Gastrocnemius medialis (tissue), 4 donors: ENCODE measurements around the gene COL25A1.

Source experiments
- POLR2A ChIP-seq, 2 donors: fragments of 450-650 bp; IDR thresholded peaks; one replicate each; pipeline ENCODE4 v1.6.1; 2017; ENCODE audit warnings: antibody characterized with exemption in 2 of 2, mild to moderate bottlenecking in 2 of 2, moderate library complexity in 2 of 2
- TF ChIP-seq, protein P1 (sequence below), 5 experiments: fragments of 450-650 bp in 3 of 5; fragments of 200-600 bp in 2 of 5; sonication (generic) in 2 of 5; IDR thresholded peaks in 4 of 5; conservative IDR thresholded peaks in 1 of 5; 1 replicate in 4 of 5; 2 replicates in 1 of 5; pipeline ENCODE4 v1.5.1; 2016 to 2019; ENCODE audit warnings: antibody characterized with exemption in 5 of 5, mild to moderate bottlenecking in 3 of 5, moderate library complexity in 3 of 5

DNA sequence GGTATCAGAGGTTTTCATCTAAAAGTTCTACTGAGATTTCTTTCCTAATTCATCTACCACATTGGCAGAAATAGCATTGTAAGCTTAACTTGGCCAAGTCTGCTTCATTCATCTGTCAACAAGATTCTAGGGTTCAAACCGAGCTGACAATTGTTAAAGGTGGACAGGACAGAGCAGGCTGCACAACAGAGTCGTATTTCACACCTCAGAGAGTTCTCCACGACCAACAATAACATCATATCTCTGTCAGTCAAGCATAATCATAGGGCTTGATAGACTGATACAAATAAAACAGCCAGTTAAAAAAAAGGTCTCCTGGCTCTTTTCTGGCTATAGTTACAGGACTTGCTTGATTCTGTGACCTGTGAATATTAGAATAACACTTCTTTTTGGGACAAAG is 259.2 kb downstream of the COL25A1 start:
- TF ChIP-seq, protein P1, sequence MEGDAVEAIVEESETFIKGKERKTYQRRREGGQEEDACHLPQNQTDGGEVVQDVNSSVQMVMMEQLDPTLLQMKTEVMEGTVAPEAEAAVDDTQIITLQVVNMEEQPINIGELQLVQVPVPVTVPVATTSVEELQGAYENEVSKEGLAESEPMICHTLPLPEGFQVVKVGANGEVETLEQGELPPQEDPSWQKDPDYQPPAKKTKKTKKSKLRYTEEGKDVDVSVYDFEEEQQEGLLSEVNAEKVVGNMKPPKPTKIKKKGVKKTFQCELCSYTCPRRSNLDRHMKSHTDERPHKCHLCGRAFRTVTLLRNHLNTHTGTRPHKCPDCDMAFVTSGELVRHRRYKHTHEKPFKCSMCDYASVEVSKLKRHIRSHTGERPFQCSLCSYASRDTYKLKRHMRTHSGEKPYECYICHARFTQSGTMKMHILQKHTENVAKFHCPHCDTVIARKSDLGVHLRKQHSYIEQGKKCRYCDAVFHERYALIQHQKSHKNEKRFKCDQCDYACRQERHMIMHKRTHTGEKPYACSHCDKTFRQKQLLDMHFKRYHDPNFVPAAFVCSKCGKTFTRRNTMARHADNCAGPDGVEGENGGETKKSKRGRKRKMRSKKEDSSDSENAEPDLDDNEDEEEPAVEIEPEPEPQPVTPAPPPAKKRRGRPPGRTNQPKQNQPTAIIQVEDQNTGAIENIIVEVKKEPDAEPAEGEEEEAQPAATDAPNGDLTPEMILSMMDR (IDR thresholded peaks at IDR 0.05 in 4 of 5, conservative IDR thresholded peaks at IDR 0.05 in 1 of 5), result no peak
- TF ChIP-seq POLR2A (IDR thresholded peaks at IDR 0.05), result no peak
